K562 (cell line): ENCODE results near the gene NXPH4. TPM values are rescaled to one million over a fixed set of nuclear protein-coding genes. Genes with fewer than 3 reads are reported as not detected.

ENCODE experiments used
- ASH1L ChIP-seq: fragments of 450-650 bp; IDR thresholded peaks from 2 replicates; pipeline ENCODE4 v1.6.1; 2018; ENCODE audit warnings: borderline replicate concordance, mild to moderate bottlenecking, low read depth; ENCODE audit not compliant: partially characterized antibody
- CCAR2 ChIP-seq: fragments of 200-400 bp; formaldehyde crosslinking; IDR thresholded peaks from 2 replicates; pipeline ENCODE4 v1.6.1; 2017; ENCODE audit warnings: mild to moderate bottlenecking, low read depth, low read length
- CXXC5 ChIP-seq: fragments of 250-450 bp; sonication (Bioruptor Pico); IDR thresholded peaks from 2 replicates; pipeline ENCODE4 v1.8.0; 2022; ENCODE audit warnings: inconsistent platforms, mild to moderate bottlenecking, moderate library complexity
- E4F1 ChIP-seq: fragments of 250-450 bp; sonication (Bioruptor Pico); IDR thresholded peaks from 2 replicates; pipeline ENCODE4 v1.5.0; 2021; ENCODE audit warnings: mild to moderate bottlenecking, borderline replicate concordance
- JUN ChIP-seq, 2 experiments: sonication (generic) in 1 of 2; formaldehyde crosslinking in 1 of 2; IDR thresholded peaks; 2 replicates each; pipeline versions ENCODE4 v1.6.1 to v1.8.0; 2012 to 2022; ENCODE audit warnings: borderline replicate concordance in 2 of 2, mild to moderate bottlenecking in 2 of 2, improper control_type of control experiment in 1 of 2, low read depth in 1 of 2, low read length in 1 of 2, missing genetic modification reagents in 1 of 2
- NCOR1 ChIP-seq: fragments of 450-650 bp; IDR thresholded peaks from 2 replicates; pipeline ENCODE4 v1.6.1; 2016; ENCODE audit warnings: mild to moderate bottlenecking, moderate library complexity
- NUFIP1 ChIP-seq: fragments of 450-650 bp; IDR thresholded peaks from 2 replicates; pipeline ENCODE4 v1.6.1; 2018; ENCODE audit not compliant: partially characterized antibody
- PBX2 ChIP-seq, 2 experiments: IDR thresholded peaks in 1 of 2; conservative IDR thresholded peaks in 1 of 2; 2 replicates each; pipeline ENCODE4 v1.6.1; 2016; ENCODE audit warnings: low read depth in 2 of 2, mild to moderate bottlenecking in 1 of 2, missing compliant biosample characterization in 1 of 2, missing genetic modification characterization in 1 of 2, moderate library complexity in 1 of 2
- PKNOX1 ChIP-seq: fragments of 450-650 bp; IDR thresholded peaks from 2 replicates; pipeline ENCODE4 v1.6.1; 2016
- RBM34 ChIP-seq: fragments of 200-400 bp; formaldehyde crosslinking; IDR thresholded peaks from 2 replicates; pipeline ENCODE4 v1.6.1; 2018; ENCODE audit warnings: low read length, borderline replicate concordance; ENCODE audit not compliant: insufficient read depth
- SMAD2 ChIP-seq: fragments of 150-350 bp; IDR thresholded peaks from 2 replicates; pipeline ENCODE4 v1.6.1; 2014; ENCODE audit warnings: low read depth, mild to moderate bottlenecking, low read length
- ZFX ChIP-seq: sonication (generic); formaldehyde crosslinking; IDR thresholded peaks from 2 replicates; pipeline ENCODE4 v1.8.0; 2022; ENCODE audit warnings: mild to moderate bottlenecking, missing genetic modification reagents, moderate library complexity
- polyA plus RNA-seq, 8 experiments: library from polyadenylated mRNA; depleted of rRNA in 4 of 8; stranded (reverse) in 5 of 8; unstranded in 3 of 8; fragments of >200 nt; fragmentation: Nextera tagmentation in 2 of 8; fragmentation: Illumina TruSeq in 1 of 8; extraction: Ambion mirVana in 2 of 8; extraction: Trizol in 1 of 8; gene quantifications; 2 replicates each; pipeline versions ENCODE4 v1.2.1 to v1.2.3, GENCODE V29; 2011 to 2014; ENCODE audit warnings: inconsistent platforms in 1 of 8, missing spikeins in 1 of 8
- total RNA-seq, 7 experiments: library from RNA; depleted of rRNA in 6 of 7; stranded (reverse); fragments of >200 nt in 6 of 7; fragmentation: Illumina TruSeq in 2 of 7; extraction: Trizol in 2 of 7; gene quantifications; 2 replicates each; pipeline versions ENCODE4 v1.2.1 to v1.2.3, GENCODE V29; 2011 to 2021; ENCODE audit warnings: low replicate concordance in 1 of 7
- TF ChIP-seq, protein P1 (sequence below), 2 experiments: fragments of 450-650 bp; IDR thresholded peaks; 2 replicates each; pipeline ENCODE4 v1.6.1; 2016

The NXPH4 gene
- total and polyA plus RNA-seq, 9 of the 15 experiments (the other 6 are each of a cell fraction or from before 2014, with no cell fraction given) = 0.49 to 2.7 (median 1.1) TPM; not detected in 4

DNA sequence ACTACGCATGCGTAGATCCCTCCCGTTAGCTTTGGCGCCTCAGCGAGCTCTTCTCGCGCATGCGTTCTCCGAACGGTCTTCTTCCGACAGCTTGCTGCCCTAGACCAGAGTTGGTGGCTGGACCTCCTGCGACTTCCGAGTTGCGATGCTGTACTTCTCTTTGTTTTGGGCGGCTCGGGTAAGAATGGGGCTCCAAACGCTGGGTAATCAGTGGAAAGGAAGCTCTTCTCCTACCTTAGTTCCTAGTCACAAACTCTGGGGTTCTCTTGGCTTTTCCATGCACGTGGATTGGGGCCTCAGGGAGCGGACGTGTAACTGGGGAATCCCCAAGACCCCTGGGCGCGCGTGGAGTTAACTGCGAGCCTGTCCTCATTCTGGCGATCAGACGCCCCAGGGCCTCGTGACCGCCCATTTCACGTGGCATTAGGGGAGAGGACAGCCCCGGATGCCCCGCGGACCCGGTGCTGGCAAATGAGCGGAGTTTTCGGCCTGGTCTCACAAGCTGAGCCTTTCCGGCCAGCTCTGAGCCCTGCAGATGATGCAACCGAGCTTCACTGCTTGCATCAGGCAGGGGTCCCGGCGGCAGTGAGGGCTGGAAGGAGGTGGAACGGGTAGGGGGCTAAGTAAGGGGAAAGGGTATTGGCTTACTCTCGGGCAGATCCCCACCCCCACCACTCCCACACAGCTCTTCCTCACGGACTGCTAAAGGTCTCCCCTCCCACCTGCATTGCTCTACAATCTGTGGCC lies 13.2 kb downstream of the NXPH4 start, which contains the start of gene SHMT2 (continued):
- TF ChIP-seq E4F1 (CRISPR knock-in tag) (no peak), RBM34 (no peak), CCAR2 (no peak), ASH1L (no peak), JUN (IDR thresholded peaks at IDR 0.05; ENCODE audit: borderline replicate concordance, low read depth, low read length) (no peak), JUN (CRISPR knock-in tag; IDR thresholded peaks at IDR 0.05; ENCODE audit: borderline replicate concordance) (no peak; the same call in 1 of the 2 replicates), SMAD2 (no peak), PBX2 (CRISPR knock-in tag; IDR thresholded peaks at IDR 0.05; ENCODE audit: low read depth) (no peak), PBX2 (tag; conservative IDR thresholded peaks at IDR 0.05; ENCODE audit: low read depth) (no peak), NCOR1 (no peak), ZFX (CRISPR knock-in tag) (peak; percentile 71), NUFIP1 (no peak), PKNOX1 (no peak), CXXC5 (CRISPR knock-in tag) (peak; percentile 51; the same call in 1 of the 2 replicates)
- TF ChIP-seq, protein P1, sequence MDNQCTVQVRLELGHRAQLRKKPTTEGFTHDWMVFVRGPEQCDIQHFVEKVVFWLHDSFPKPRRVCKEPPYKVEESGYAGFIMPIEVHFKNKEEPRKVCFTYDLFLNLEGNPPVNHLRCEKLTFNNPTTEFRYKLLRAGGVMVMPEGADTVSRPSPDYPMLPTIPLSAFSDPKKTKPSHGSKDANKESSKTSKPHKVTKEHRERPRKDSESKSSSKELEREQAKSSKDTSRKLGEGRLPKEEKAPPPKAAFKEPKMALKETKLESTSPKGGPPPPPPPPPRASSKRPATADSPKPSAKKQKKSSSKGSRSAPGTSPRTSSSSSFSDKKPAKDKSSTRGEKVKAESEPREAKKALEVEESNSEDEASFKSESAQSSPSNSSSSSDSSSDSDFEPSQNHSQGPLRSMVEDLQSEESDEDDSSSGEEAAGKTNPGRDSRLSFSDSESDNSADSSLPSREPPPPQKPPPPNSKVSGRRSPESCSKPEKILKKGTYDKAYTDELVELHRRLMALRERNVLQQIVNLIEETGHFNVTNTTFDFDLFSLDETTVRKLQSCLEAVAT (IDR thresholded peaks at IDR 0.05) = no peak
